Activated CD8-positive, alpha-beta T cell treated with anti-CD3 and anti-CD28 coated beads for 36 hours (primary cell): ENCODE results near the gene SEPTIN14. TPM values are rescaled to one million over a fixed set of nuclear protein-coding genes. Genes with fewer than 3 reads are reported as not detected.

ENCODE experiments used
- total RNA-seq, 2 experiments: library from RNA; stranded (reverse); gene quantifications; one replicate each; pipeline ENCODE4 v1.2.3, GENCODE V29; 2021

Gene SEPTIN14
- total RNA-seq, 2 experiments from 2014 or later, result not detected

Other genes with a start within 250 kb of the SEPTIN14 start
- gene ZNF713, start 24.7 kb upstream of the SEPTIN14 start, total RNA-seq, result 1 to 10 TPM; 2.2 to 2.8 TPM
- 10 to 100 TPM; 28.2 to 29.1 TPM for gene MRPS17, start 89.1 kb upstream of the SEPTIN14 start, total RNA-seq
- gene NIPSNAP2, start 101.8 kb upstream of the SEPTIN14 start, total RNA-seq, result 10 to 100 TPM; 54.2 to 56.7 TPM
- 10 to 100 TPM; 31.2 to 33.8 TPM for gene PSPH, start 188.7 kb upstream of the SEPTIN14 start, total RNA-seq
- 100 to 1,000 TPM; 231 to 239 TPM for gene CCT6A, start 189.0 kb upstream of the SEPTIN14 start, total RNA-seq
- gene SUMF2, start 201.5 kb upstream of the SEPTIN14 start, total RNA-seq, result 100 to 1,000 TPM; 140 to 141 TPM
- gene PHKG1, start 230.2 kb upstream of the SEPTIN14 start, total RNA-seq, result 1 to 10 TPM; 2.9 to 3.0 TPM
- 100 to 1,000 TPM; 726 to 748 TPM for gene CHCHD2, start 243.7 kb upstream of the SEPTIN14 start, total RNA-seq